Osteocyte (in vitro differentiated cells): ENCODE results near the gene NECAP2. TPM values are rescaled to one million over a fixed set of nuclear protein-coding genes. Genes with fewer than 3 reads are reported as not detected.

Experiments used
- DNase-seq: peaks from one replicate; pipeline ENCODE4 v3.0.0; 2021; ENCODE audit warnings: mixed read lengths; ENCODE audit not compliant: unreplicated experiment; ENCODE audit errors: extremely low spot score
- H3K27ac Mint-ChIP-seq: one replicate; pipeline ENCODE4 v1.8.0; 2021; ENCODE audit warnings: mild to moderate bottlenecking, mixed read lengths; ENCODE audit not compliant: unreplicated experiment
- H3K27me3 Mint-ChIP-seq: one replicate; pipeline ENCODE4 v1.8.0; 2021; ENCODE audit warnings: mixed read lengths; ENCODE audit not compliant: unreplicated experiment
- H3K36me3 Mint-ChIP-seq: one replicate; pipeline ENCODE4 v1.8.0; 2021; ENCODE audit warnings: mixed read lengths; ENCODE audit not compliant: unreplicated experiment
- H3K4me1 Mint-ChIP-seq: one replicate; pipeline ENCODE4 v1.8.0; 2021; ENCODE audit warnings: mixed read lengths; ENCODE audit not compliant: unreplicated experiment
- H3K4me3 Mint-ChIP-seq: one replicate; pipeline ENCODE4 v1.8.0; 2021; ENCODE audit warnings: mild to moderate bottlenecking, moderate library complexity, mixed read lengths; ENCODE audit not compliant: unreplicated experiment
- H3K9me3 Mint-ChIP-seq: one replicate; pipeline ENCODE4 v1.8.0; 2021; ENCODE audit warnings: mixed read lengths; ENCODE audit not compliant: unreplicated experiment
- total RNA-seq: library from RNA; stranded (reverse); gene quantifications from 2 replicates; pipeline ENCODE4 v1.2.1, GENCODE V29; 2021
- TF ChIP-seq, protein P1 (sequence below): fragments of 200-600 bp; sonication (generic); IDR thresholded peaks from 2 replicates; pipeline ENCODE4 v1.5.0; 2021; ENCODE audit warnings: antibody characterized with exemption, mild to moderate bottlenecking, moderate library complexity

Gene NECAP2
- total RNA-seq, 1 donor from 2014 or later = 62.0 TPM

DNA sequence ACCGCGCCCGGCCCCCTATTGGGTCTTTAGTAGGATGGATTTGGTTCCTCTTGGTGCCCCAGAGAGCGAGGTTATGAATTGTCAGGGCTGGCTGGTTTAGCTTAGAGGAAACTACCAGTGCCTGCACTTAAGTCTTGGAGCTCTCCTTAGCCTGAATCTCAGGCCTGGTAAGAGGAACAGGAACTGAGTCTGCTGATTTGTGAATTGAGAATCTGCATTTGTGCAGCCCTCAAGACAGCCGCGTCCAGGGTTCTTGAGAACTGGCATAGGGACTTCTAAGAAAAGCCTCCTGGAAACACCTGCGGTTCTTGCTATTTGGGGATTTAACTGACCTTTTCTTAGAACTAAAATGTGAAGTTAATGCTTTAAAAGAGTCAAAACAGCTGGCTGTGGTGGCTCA, 1.7 kb downstream of the NECAP2 start:
- Mint-ChIP-seq H3K4me1 (peaks cover 21% of the 10 kb centered on the region), H3K27me3 (no peaks in the 10 kb centered on the region), H3K36me3 (peaks cover 10% of the 10 kb centered on the region), H3K9me3 (no peaks in the 10 kb centered on the region), H3K27ac (no peak overlapping the region), H3K4me3 (peak overlapping the region; percentile 82)
- TF ChIP-seq, protein P1, sequence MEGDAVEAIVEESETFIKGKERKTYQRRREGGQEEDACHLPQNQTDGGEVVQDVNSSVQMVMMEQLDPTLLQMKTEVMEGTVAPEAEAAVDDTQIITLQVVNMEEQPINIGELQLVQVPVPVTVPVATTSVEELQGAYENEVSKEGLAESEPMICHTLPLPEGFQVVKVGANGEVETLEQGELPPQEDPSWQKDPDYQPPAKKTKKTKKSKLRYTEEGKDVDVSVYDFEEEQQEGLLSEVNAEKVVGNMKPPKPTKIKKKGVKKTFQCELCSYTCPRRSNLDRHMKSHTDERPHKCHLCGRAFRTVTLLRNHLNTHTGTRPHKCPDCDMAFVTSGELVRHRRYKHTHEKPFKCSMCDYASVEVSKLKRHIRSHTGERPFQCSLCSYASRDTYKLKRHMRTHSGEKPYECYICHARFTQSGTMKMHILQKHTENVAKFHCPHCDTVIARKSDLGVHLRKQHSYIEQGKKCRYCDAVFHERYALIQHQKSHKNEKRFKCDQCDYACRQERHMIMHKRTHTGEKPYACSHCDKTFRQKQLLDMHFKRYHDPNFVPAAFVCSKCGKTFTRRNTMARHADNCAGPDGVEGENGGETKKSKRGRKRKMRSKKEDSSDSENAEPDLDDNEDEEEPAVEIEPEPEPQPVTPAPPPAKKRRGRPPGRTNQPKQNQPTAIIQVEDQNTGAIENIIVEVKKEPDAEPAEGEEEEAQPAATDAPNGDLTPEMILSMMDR = no peak
- DNase-seq = no peak

DNA sequence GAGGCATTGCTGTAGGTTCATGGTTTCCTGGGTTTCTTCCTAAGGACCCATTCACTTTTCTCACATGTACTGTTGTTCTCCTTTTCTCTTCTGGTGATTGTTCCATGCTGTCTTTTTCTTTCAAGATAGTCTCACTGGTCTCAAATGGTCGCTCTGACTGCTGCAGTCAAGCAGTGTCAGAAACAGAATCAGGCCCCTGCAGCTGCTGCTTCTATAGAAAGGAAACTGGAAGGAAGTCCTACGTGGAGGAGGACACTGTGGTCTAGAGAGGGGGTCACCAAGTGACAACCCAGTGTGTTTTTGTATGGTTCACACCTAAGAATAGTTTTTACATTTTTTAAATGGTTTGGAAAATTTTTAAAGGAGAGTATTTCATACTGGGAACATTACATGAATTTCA, 2.4 kb downstream of the NECAP2 start:
- H3K27ac Mint-ChIP-seq = peak overlapping the region; percentile 54
- H3K36me3 Mint-ChIP-seq = peaks cover 15% of the 10 kb centered on the region
- no peaks in the 10 kb centered on the region for H3K9me3 Mint-ChIP-seq
- DNase-seq = no peak
- H3K4me1 Mint-ChIP-seq = peaks cover 21% of the 10 kb centered on the region
- TF ChIP-seq, protein P1 = no peak
- no peaks in the 10 kb centered on the region for H3K27me3 Mint-ChIP-seq
- H3K4me3 Mint-ChIP-seq = peak overlapping the region; percentile 17

DNA sequence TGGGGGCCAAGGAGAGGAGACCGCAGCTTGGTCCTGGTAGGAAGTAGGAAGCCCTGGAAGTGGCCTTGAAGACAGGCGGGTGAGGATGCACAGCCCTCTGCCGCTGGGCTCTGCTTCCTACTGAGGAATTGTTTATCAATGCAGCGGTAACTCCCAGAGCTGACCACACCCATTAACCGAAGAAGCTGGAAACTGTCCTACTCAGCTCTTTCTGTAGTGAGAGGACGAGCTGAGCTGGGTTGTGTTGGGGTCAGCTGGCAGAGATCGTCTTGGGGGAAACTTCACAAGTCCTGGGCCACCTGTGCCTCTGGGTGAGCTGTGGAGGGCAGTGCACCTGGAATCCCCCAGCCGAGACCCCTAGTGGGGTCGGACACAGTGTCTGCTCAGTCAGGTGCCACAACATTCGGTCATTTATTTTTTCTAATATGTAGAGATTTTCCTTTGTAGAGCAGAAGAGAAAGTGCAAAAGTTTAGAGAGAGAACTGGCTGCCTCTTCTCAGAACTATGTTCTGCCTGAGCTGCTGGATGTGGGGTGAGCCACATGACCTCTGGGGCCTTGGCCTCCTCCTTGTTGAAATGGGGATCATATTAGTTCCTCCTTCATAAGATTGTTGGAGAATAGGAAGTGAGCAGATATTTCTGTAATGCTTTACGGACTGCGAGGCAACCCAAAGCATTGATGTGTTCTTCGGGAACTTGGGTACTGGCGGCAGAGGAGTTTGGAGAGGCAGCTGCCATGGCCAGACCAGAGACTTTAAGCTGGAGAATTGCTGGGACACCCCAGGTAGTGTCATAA, 3.6 kb downstream of the NECAP2 start:
- Mint-ChIP-seq H3K9me3 (no peaks in the 10 kb centered on the region), H3K4me1 (peaks cover 21% of the 10 kb centered on the region), H3K4me3 (no peak overlapping the region), H3K36me3 (peaks cover 17% of the 10 kb centered on the region), H3K27me3 (no peaks in the 10 kb centered on the region), H3K27ac (peak overlapping the region; percentile 60)
- no peak for DNase-seq
- TF ChIP-seq, protein P1 = no peak

DNA sequence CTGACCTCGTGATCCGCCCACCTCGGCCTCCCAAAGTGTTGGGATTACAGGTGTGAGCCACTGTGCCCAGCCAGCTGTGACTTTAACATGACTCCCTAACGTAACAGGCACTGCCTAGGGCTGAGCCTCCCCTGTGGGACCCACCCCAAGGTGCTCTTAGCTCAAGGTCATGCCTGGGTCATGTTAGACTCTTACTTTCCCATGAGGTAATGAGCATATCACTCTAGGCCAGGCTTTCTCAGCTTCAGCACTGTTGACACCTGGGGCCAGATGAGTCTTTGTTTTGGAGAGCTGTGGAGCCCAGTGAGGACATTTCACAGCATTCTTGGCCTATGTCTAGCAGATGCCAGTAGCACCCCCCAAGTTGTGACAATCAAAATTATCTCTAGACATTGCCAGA, 4.5 kb downstream of the NECAP2 start:
- no peak for DNase-seq
- Mint-ChIP-seq H3K4me3 (no peak overlapping the region), H3K36me3 (peaks cover 24% of the 10 kb centered on the region), H3K9me3 (no peaks in the 10 kb centered on the region), H3K27me3 (no peaks in the 10 kb centered on the region), H3K27ac (no peak overlapping the region), H3K4me1 (peaks cover 21% of the 10 kb centered on the region)
- TF ChIP-seq, protein P1 = no peak

DNA sequence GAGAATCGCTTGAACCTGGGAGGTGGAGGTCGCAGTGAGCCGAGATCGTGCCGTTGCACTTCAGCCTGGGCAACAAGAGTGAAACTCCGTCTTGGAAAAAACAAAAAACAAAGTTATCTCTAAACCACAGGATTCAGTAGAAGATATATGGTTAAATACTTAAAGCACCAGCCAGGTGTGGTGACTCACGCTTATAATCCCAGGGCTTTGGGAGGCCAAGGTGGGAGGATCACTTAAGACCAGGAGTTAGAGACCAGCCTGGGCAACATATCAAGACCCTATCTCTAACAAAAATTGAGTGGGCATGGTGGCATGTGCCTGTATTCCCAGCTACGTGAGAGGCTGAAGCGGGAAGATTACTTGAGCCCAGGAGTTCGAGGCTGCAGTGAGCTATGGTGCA, 5.6 kb downstream of the NECAP2 start:
- Mint-ChIP-seq H3K4me3 (no peak overlapping the region), H3K4me1 (peaks cover 16% of the 10 kb centered on the region), H3K9me3 (no peaks in the 10 kb centered on the region), H3K36me3 (peaks cover 30% of the 10 kb centered on the region), H3K27ac (no peak overlapping the region), H3K27me3 (no peaks in the 10 kb centered on the region)
- DNase-seq = no peak
- TF ChIP-seq, protein P1 = no peak
